H1 (cell line): Measurements from ENCODE around the gene PLIN1. TPM values are rescaled to one million over a fixed set of nuclear protein-coding genes. Genes with fewer than 3 reads are reported as not detected.

Experiments used
- CREB1 ChIP-seq: IDR thresholded peaks from 2 replicates; pipeline ENCODE4 v1.6.1; 2012; ENCODE audit warnings: inconsistent platforms
- KDM1A ChIP-seq: fragments of 200-600, 300-600 bp; sonication (generic); IDR thresholded peaks from 2 replicates; pipeline ENCODE4 v1.7.1; 2016; ENCODE audit warnings: mild to moderate bottlenecking, low read length, borderline replicate concordance
- KDM4A ChIP-seq: IDR thresholded peaks from one replicate; pipeline ENCODE4 v1.7.1; 2012; ENCODE audit warnings: low read depth, mild to moderate bottlenecking, moderate library complexity, low read length, inconsistent platforms; ENCODE audit not compliant: severe bottlenecking
- USF2 ChIP-seq: IDR thresholded peaks from 2 replicates; pipeline ENCODE4 v1.6.1; 2011; ENCODE audit warnings: low read length, improper control_type of control experiment
- polyA plus RNA-seq, 7 experiments: library from polyadenylated mRNA; depleted of rRNA in 3 of 7; stranded (reverse) in 5 of 7; unstranded in 2 of 7; fragments of >200 nt in 5 of 7; fragments of 200-250 nt in 2 of 7; gene quantifications; 1 replicate in 5 of 7; 2 replicates in 1 of 7; 4 replicates in 1 of 7; pipeline versions ENCODE4 v1.2.1 to v1.2.3, GENCODE V29; 2011 to 2013; ENCODE audit warnings: missing spikeins in 2 of 7, mixed read lengths in 2 of 7
- total RNA-seq: library from RNA; stranded (reverse); fragmentation: NEBNext Ultra II Directional; extraction: Animal tissue kit (Norgen Biotek cat#: 25700); gene quantifications from 2 replicates; pipeline ENCODE4 v1.2.1, GENCODE V29; 2021

Gene PLIN1
- total and polyA plus RNA-seq, 2 of the 8 experiments (the other 6 are each of a cell fraction or from before 2014, with no cell fraction given) = 0.33 TPM; not detected in 1

GRCh38 chr15:89669309-89669865 lies 9.8 kb downstream of the PLIN1 start (continued):
- TF ChIP-seq USF2 = no peak
- no peak for TF ChIP-seq KDM1A
- no peak for TF ChIP-seq CREB1
- TF ChIP-seq KDM4A = no peak
